GM10266 (cell line): ENCODE data around the gene FOXP4.

ENCODE experiments used
- DNase-seq: peaks from one replicate; pipeline ENCODE4 v3.0.0; 2012; ENCODE audit errors: extremely low spot score
- TF ChIP-seq, protein P1 (sequence below): IDR thresholded peaks from 2 replicates; pipeline ENCODE4 v1.5.1; 2012; ENCODE audit warnings: mild to moderate bottlenecking, low read depth; ENCODE audit not compliant: control insufficient read depth, insufficient read depth; ENCODE audit errors: missing control alignments

FOXP4 gene

DNA sequence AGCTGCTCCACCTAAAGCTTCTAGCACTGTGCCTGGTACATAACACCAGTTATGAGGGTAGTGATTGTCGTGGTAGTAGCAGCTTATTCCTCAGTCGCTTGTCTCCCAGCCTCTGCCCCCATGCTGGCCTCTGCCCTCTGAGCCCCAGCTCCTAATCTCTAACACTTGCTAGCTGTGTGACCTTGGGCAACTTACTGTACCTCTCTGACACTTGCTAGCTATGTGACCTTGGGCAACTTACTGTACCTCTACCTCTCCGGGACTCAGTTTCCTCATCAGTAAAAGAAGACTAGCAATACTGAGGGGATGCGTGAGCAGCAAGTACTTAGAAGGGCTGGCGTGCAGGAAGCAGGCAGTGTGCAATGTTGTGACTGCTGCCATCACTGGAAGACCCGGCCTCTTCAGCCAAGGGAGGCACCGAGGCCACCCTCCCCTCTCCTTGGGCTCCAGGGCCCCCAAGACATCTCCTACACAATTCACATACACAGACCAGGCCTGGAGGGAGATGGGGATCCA, 101.9 kb downstream of the FOXP4 start:
- TF ChIP-seq, protein P1, sequence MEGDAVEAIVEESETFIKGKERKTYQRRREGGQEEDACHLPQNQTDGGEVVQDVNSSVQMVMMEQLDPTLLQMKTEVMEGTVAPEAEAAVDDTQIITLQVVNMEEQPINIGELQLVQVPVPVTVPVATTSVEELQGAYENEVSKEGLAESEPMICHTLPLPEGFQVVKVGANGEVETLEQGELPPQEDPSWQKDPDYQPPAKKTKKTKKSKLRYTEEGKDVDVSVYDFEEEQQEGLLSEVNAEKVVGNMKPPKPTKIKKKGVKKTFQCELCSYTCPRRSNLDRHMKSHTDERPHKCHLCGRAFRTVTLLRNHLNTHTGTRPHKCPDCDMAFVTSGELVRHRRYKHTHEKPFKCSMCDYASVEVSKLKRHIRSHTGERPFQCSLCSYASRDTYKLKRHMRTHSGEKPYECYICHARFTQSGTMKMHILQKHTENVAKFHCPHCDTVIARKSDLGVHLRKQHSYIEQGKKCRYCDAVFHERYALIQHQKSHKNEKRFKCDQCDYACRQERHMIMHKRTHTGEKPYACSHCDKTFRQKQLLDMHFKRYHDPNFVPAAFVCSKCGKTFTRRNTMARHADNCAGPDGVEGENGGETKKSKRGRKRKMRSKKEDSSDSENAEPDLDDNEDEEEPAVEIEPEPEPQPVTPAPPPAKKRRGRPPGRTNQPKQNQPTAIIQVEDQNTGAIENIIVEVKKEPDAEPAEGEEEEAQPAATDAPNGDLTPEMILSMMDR = no peak
- no peak for DNase-seq

- TF ChIP-seq, protein P1 = no peak
- DNase-seq = no peak
Measured at GRCh38 chr6:41648921-41649320, 102.7 kb downstream of the FOXP4 start.

DNA sequence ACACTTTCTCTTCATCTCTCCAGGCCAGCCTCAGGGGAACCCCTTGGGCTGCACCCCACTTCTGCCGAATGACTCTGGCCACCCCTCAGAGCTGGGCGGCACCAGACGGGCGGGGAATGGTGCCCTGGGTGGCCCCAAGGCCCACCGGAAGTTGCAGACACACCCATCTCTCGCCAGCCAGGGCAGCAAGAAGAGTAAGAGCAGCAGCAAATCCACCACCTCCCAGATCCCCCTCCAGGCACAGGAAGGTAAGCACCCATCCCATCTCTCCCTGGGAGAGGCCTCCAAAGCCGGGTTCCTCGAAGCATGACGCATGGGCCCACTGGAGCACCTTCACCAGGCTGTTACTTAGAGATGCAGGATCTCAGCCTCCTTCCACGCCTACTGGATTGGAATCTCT, 103.4 kb downstream of the FOXP4 start:
- TF ChIP-seq, protein P1 = no peak
- DNase-seq = no peak

- TF ChIP-seq, protein P1 = no peak
- DNase-seq = no peak
Measured at GRCh38 chr6:41650120-41650519, 103.9 kb downstream of the FOXP4 start.

GRCh38 chr6:41651246-41651961, 105.2 kb downstream of the FOXP4 start:
- no peak for DNase-seq
- TF ChIP-seq, protein P1 = no peak
